Measurements from ENCODE around the gene B2M. TPM values are rescaled to one million over a fixed set of nuclear protein-coding genes. Genes with fewer than 3 reads are reported as not detected.

B2M gene
- total and polyA plus RNA-seq, 2 of the 8 experiments (the other 6 are each of a cell fraction or from before 2014, with no cell fraction given) = 78.9 to 907 TPM

GRCh38 chr15:44715797-44716334 lies 4.5 kb downstream of the B2M start:
- Histone ChIP-seq H2BK5ac (ENCODE audit: low read depth, low read length) (no peak overlapping the region), H4K5ac (ENCODE audit: insufficient read length, low read depth, low read length) (no peak overlapping the region), H2BK20ac (ENCODE audit: low read length) (no peak overlapping the region), H3K36me3 (ENCODE audit: control insufficient read depth in 2 of 4, insufficient read depth in 4 of 4, low read length in 3 of 4) (peaks cover 2 to 25% (median 18%) of the 10 kb centered on the region in 4 experiments; a peak in 6 of 8 replicates), H3K79me2 (ENCODE audit: control insufficient read depth in 1 of 2, insufficient read depth in 2 of 2, low read length in 2 of 2) (peaks cover 0 to 9% of the 10 kb centered on the region in 2 experiments; a peak in 2 of 4 replicates), H4K20me1 (replicated peaks in 1 of 2; ENCODE audit: control insufficient read depth in 1 of 2, insufficient read depth in 2 of 2, low read length in 2 of 2) (no peaks in the 10 kb centered on the region), H3K4me2 (ENCODE audit: insufficient read depth in 1 of 2, low read depth in 2 of 2, low read length in 2 of 2) (no peak overlapping the region), H2BK120ac (replicated peaks; ENCODE audit: low read depth, low read length) (no peak overlapping the region), H4K91ac (replicated peaks; ENCODE audit: insufficient read length, low read length) (no peak overlapping the region), H3K27me3 (replicated peaks in 1 of 4; ENCODE audit: control insufficient read depth in 3 of 4, extremely low read depth in 1 of 4, insufficient read depth in 3 of 4, low read length in 3 of 4) (peaks cover 0 to 10% (median 8%) of the 10 kb centered on the region in 4 experiments; a peak in 5 of 7 replicates), H4K8ac (ENCODE audit: extremely low read depth, insufficient read depth, low read length) (no peak overlapping the region), H3K9me3 (ENCODE audit: insufficient read depth in 2 of 2, low read depth in 1 of 2, low read length in 1 of 2) (no peaks in the 10 kb centered on the region), H2BK15ac (ENCODE audit: low read length) (no peak overlapping the region), H3K4ac (replicated peaks; ENCODE audit: insufficient read length, low read depth, low read length) (no peak overlapping the region), H3K18ac (ENCODE audit: extremely low read depth, low read length) (no peak overlapping the region), H3K23me2 (ENCODE audit: low read depth, low read length) (peaks cover 4% of the 10 kb centered on the region), H3K23ac (ENCODE audit: insufficient read length) (no peak overlapping the region), H2AFZ (ENCODE audit: low read length) (no peak overlapping the region), H3K79me1 (ENCODE audit: low read depth, low read length) (no peaks in the 10 kb centered on the region), H3K27ac (ENCODE audit: low read depth, low read length) (no peak overlapping the region), H3K4me3 (ENCODE audit: extremely low read depth in 1 of 4, insufficient read depth in 2 of 4, low read depth in 3 of 4, low read length in 4 of 4) (no peak overlapping the region), H2BK12ac (ENCODE audit: low read depth, low read length) (no peak overlapping the region), H3K9ac (replicated peaks in 1 of 4; ENCODE audit: extremely low read depth in 1 of 4, low read depth in 3 of 4, low read length in 3 of 4) (no peak overlapping the region), H3K4me1 (replicated peaks in 1 of 4; ENCODE audit: control insufficient read depth in 3 of 4, insufficient read depth in 4 of 4, low read length in 3 of 4) (peaks cover 0 to 3% (median 0%) of the 10 kb centered on the region in 4 experiments; a peak in 1 of 7 replicates), H3K14ac (ENCODE audit: insufficient read length) (no peak overlapping the region), H3K56ac (replicated peaks; ENCODE audit: insufficient read length, low read depth, low read length) (no peak overlapping the region), H2AK5ac (ENCODE audit: low read depth, low read length) (no peak overlapping the region)
- FAIRE-seq (no peak), DNase-seq (ENCODE audit: low read depth in 1 of 2, low spot score in 2 of 2) (no peak)
- CTCF ChIA-PET (ENCODE audit: partially characterized antibody) = interaction anchor here (0.8 to 6.6 kb wide), 3 partner anchors 15 to 52 kb away, joined by 3 to 61 read pairs (median 40); partner anchors contain the start of genes SPG11 and TRIM69
- no peak for TF ChIP-seq MAFK (IDR thresholded peaks at IDR 0.05; ENCODE audit: low read depth, low read length)
- POLR2A ChIA-PET (ENCODE audit: partially characterized antibody) = interaction anchor here (1.1 kb wide), 1 partner anchor 9 kb away, joined by 3 read pairs; no protein-coding TSS in a partner anchor
- 83% methylated on average over 2 of the region's 2 CpGs; no CpG with 5 or more reads in 1 of the 2 experiments for WGBS, 2 experiments (ENCODE audit: extremely low coverage in 1 of 2, insufficient coverage in 1 of 2, insufficient read length in 1 of 2, insufficient replicate concordance in 2 of 2, low coverage in 1 of 2, low lambda C conversion rate in 2 of 2, missing lambda C conversion rate in 1 of 2)

All from H1 (cell line).